Spleen (tissue), 11 donors: ENCODE results near the gene RYR2. TPM values are rescaled to one million over a fixed set of nuclear protein-coding genes. Genes with fewer than 3 reads are reported as not detected.

Experiments
- DNase-seq: peaks from one replicate; pipeline ENCODE4 v3.0.0-alpha.2; 2020
- H3K27ac ChIP-seq, 8 donors: fragments of 200-600 bp; sonication (generic) in 7 of 8; 1 replicate in 4 of 8; 2 replicates in 4 of 8; pipeline versions ENCODE4 v1.5.0 to v1.8.0; 2016 to 2021; ENCODE audit warnings: inconsistent platforms in 4 of 8, mild to moderate bottlenecking in 4 of 8, moderate library complexity in 1 of 8
- H3K27me3 ChIP-seq, 7 donors: fragments of 200-600 bp; sonication (generic) in 6 of 7; replicated peaks in 1 of 7; 1 replicate in 4 of 7; 2 replicates in 3 of 7; pipeline versions ENCODE4 v1.5.0 to v1.8.0; 2016 to 2021; ENCODE audit warnings: inconsistent platforms in 3 of 7, mild to moderate bottlenecking in 1 of 7
- H3K36me3 ChIP-seq, 6 donors: fragments of 200-600 bp; sonication (generic) in 5 of 6; 1 replicate in 4 of 6; 2 replicates in 2 of 6; pipeline versions ENCODE4 v1.5.0 to v1.8.0; 2016 to 2021; ENCODE audit warnings: inconsistent platforms in 2 of 6
- H3K4me1 ChIP-seq, 6 donors: fragments of 200-600 bp; sonication (generic) in 5 of 6; 1 replicate in 3 of 6; 2 replicates in 3 of 6; pipeline versions ENCODE4 v1.5.0 to v1.8.0; 2016 to 2021; ENCODE audit warnings: inconsistent platforms in 3 of 6
- H3K4me3 ChIP-seq, 8 donors: fragments of 200-600 bp; sonication (generic) in 7 of 8; 1 replicate in 4 of 8; 2 replicates in 4 of 8; pipeline versions ENCODE4 v1.5.0 to v1.8.0; 2016 to 2021; ENCODE audit warnings: inconsistent platforms in 4 of 8, mild to moderate bottlenecking in 4 of 8, moderate library complexity in 2 of 8
- H3K9me3 ChIP-seq, 8 donors: fragments of 200-600 bp; sonication (generic) in 7 of 8; 1 replicate in 4 of 8; 2 replicates in 4 of 8; pipeline versions ENCODE4 v1.5.0 to v1.8.0; 2016 to 2021; ENCODE audit warnings: inconsistent platforms in 4 of 8
- CTCF ChIP-seq, 11 experiments: fragments of 200-600 bp in 7 of 11; fragments of 450-650 bp in 4 of 11; sonication (generic) in 4 of 11; IDR thresholded peaks in 8 of 11; conservative IDR thresholded peaks in 3 of 11; 1 replicate in 7 of 11; 2 replicates in 4 of 11; pipeline versions ENCODE4 v1.4.0 to v1.8.0; 2016 to 2021; ENCODE audit warnings: antibody characterized with exemption in 11 of 11, inconsistent platforms in 4 of 11, mild to moderate bottlenecking in 1 of 11
- POLR2A ChIP-seq, 3 donors: fragments of 450-650 bp; IDR thresholded peaks; one replicate each; pipeline ENCODE4 v1.5.1; 2017; ENCODE audit warnings: antibody characterized with exemption in 3 of 3, mild to moderate bottlenecking in 1 of 3
- POLR2AphosphoS5 ChIP-seq, 3 donors: sonication (generic); formaldehyde crosslinking; IDR thresholded peaks; one replicate each; pipeline ENCODE4 v1.5.1; 2017; ENCODE audit warnings: antibody characterized with exemption in 3 of 3
- WGBS, 5 donors: extraction: QIAGEN DNeasy Blood & Tissue Kit in 3 of 5; methylation state at CpG; one replicate each; pipeline versions ENCODE4 v1.1.5 to v1.1.7; 2013 to 2018; 5-methylcytosine and 5-hydroxymethylcytosine counted together
- intact Hi-C: fragments of 100-400 bp; cut with DNase I; formaldehyde crosslinking; loops from one replicate; pipeline ENCODE4 v1.15.0; 2023; ENCODE audit warnings: low total_unique reads
- polyA plus RNA-seq, 3 donors: library from polyadenylated mRNA; stranded (reverse); fragments of 200-250 nt; gene quantifications; one replicate each; pipeline ENCODE4 v1.2.1, GENCODE V29; 2013
- total RNA-seq, 7 donors: library from RNA; depleted of rRNA in 3 of 7; stranded (reverse); fragments of >200 nt in 3 of 7; fragmentation: NEBNext Ultra II Directional in 4 of 7; extraction: Animal tissue kit (Norgen Biotek cat#: 25700) in 4 of 7; gene quantifications; one replicate each; pipeline versions ENCODE4 v1.1.0 to v1.2.1, GENCODE V29; 2016 to 2021
- donor health status: healthy with polysubstance abuse.
- donor health status: DM: no; HTN: no; CAD: no; lungs with moderate emphysema.
- donor health status: DM: no; HTN: no; CAD: no.
- donor health status: Bipolar disorder and iron deficiency.
- donor health status: healthy.
- donor health status: DM: no; HTN: no; CAD: no.
- donor health status: DM: yes; HTN: yes; CAD: no.

The RYR2 gene
- total and polyA plus RNA-seq, 10 donors = 0.12 to 7.1 (median 3.7) TPM

DNA sequence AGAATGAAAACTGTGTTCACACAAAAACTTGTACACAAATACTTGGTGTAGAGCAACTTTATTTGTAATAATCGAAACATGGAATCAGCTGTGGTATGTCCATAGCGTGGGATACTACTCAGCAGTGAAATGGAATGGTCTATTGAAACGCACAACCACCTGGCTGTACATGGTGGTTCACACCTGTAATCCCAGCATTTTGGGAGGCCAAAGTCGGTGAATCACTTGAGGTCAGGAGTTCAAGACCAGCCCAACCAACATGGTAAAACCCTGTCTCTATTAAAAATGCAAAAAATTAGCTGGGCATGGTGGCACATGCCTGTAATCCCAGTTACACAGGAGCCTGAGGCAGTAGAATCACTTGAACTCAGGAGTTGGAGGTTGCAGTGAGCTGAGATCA is 356.8 kb downstream of the RYR2 start:
- DNase-seq = no peak
- Histone ChIP-seq H3K27me3 (no peaks in the 10 kb centered on the region), H3K27ac (no peak overlapping the region), H3K9me3 (peaks cover 0 to 51% (median 34%) of the 10 kb centered on the region in 8 donors), H3K4me3 (no peak overlapping the region), H3K4me1 (no peaks in the 10 kb centered on the region), H3K36me3 (no peaks in the 10 kb centered on the region)
- TF ChIP-seq POLR2A (IDR thresholded peaks at IDR 0.05) (no peak), CTCF (IDR thresholded peaks at IDR 0.05 in 8 of 11, conservative IDR thresholded peaks at IDR 0.05 in 3 of 11) (no peak), POLR2AphosphoS5 (IDR thresholded peaks at IDR 0.05) (no peak)
- 79 to 88% (median 86%) methylated on average over 4 of the region's 4 CpGs for WGBS, 5 donors
- intact Hi-C loops = no loop called here

- H3K4me1 ChIP-seq = no peaks in the 10 kb centered on the region
- no peaks in the 10 kb centered on the region for H3K36me3 ChIP-seq
- H3K27me3 ChIP-seq = no peaks in the 10 kb centered on the region
- H3K4me3 ChIP-seq = no peak overlapping the region
- no peak for DNase-seq
- intact Hi-C loops = no loop called here
- WGBS, 5 donors = 67 to 80% (median 77%) methylated on average over 2 to 3 of the region's 3 CpGs
- TF ChIP-seq POLR2AphosphoS5 (IDR thresholded peaks at IDR 0.05) = no peak
- no peak for TF ChIP-seq CTCF (IDR thresholded peaks at IDR 0.05 in 8 of 11, conservative IDR thresholded peaks at IDR 0.05 in 3 of 11)
- no peak for TF ChIP-seq POLR2A (IDR thresholded peaks at IDR 0.05)
- H3K27ac ChIP-seq = no peak overlapping the region
- H3K9me3 ChIP-seq = peaks cover 0 to 26% (median 19%) of the 10 kb centered on the region in 8 donors
These were observed 363.9 kb downstream of the RYR2 start for GRCh38 chr1:237405912-237406311.

- Histone ChIP-seq H3K36me3 (no peaks in the 10 kb centered on the region), H3K4me3 (no peak overlapping the region), H3K27ac (peak overlapping the region in 1 of 8 donors; percentile 9), H3K27me3 (no peaks in the 10 kb centered on the region), H3K4me1 (no peaks in the 10 kb centered on the region), H3K9me3 (peaks cover 0 to 5% (median 0%) of the 10 kb centered on the region in 8 donors)
- TF ChIP-seq POLR2A (IDR thresholded peaks at IDR 0.05) = no peak
- TF ChIP-seq POLR2AphosphoS5 (IDR thresholded peaks at IDR 0.05) = no peak
- TF ChIP-seq CTCF (IDR thresholded peaks at IDR 0.05 in 8 of 11, conservative IDR thresholded peaks at IDR 0.05 in 3 of 11) = no peak
- intact Hi-C loops = no loop called here
- DNase-seq = no peak
- WGBS, 5 donors = 40 to 59% (median 47%) methylated on average over 2 of the region's 2 CpGs
These were observed 369.6 kb downstream of the RYR2 start for GRCh38 chr1:237411621-237412020.

- Histone ChIP-seq H3K4me3 (no peak overlapping the region), H3K27ac (no peak overlapping the region), H3K36me3 (no peaks in the 10 kb centered on the region), H3K9me3 (peaks cover 0 to 13% (median 0%) of the 10 kb centered on the region in 8 donors), H3K27me3 (no peaks in the 10 kb centered on the region), H3K4me1 (no peaks in the 10 kb centered on the region)
- 88 to 93% (median 90%) methylated on average over 10 of the region's 10 CpGs for WGBS, 5 donors
- intact Hi-C loops = no loop called here
- DNase-seq = no peak
- TF ChIP-seq POLR2AphosphoS5 (IDR thresholded peaks at IDR 0.05) (no peak), POLR2A (IDR thresholded peaks at IDR 0.05) (no peak), CTCF (IDR thresholded peaks at IDR 0.05 in 8 of 11, conservative IDR thresholded peaks at IDR 0.05 in 3 of 11) (no peak)
These were observed 375.1 kb downstream of the RYR2 start for GRCh38 chr1:237416924-237417655.
